Measurements from ENCODE around the gene MPIG6B.
A peak's percentile ranks its signal among the peaks of the same experiment; 100 is the strongest.

DNA sequence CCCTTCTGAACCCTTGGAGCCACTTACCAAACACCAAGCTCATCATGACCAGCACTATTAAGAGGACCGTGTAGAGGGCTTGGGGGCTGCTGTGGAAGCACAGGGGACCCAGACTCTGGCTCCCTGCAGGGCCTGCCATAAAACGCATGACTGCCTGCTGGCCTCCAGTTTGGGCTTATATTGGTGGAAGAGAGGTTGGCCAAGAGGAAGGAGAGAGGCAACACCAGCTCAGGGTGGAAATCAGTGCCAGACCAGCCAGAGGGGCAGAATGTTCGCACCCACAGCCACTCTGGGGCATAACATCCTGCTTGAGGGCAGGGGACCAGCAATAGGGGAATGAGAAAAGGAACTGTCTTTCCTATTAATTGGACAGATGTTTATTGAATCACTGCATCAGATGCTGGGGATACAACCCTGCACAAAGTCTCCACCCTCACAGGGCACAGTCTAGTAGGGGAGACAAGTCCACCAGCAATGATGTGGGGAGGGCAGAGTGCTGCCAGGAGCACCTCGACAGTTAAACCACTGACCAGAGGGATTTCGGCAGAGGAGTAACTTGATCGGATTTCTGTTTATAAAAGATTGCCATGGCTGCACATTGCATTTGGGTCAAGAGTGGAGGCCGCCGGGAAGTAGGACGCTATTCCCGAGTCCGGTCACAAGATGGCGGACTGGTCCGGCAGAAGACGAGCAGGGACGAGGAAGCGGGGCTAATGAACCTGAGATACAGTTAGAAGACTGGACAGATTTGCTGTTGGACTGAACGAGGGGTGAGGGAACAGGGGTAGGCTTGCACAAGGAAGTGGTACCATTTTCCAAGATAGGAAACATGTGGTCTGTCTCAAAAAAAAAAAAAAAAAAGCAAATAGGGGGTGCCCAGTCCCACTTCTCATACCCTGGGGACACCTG is 42.7 kb upstream of the MPIG6B start, which contains the start of gene LY6G5C:
- TF ChIP-seq EZH2phosphoT487 (IDR thresholded peaks at IDR 0.05; ENCODE audit: low read length) (no peak), CTCF (IDR thresholded peaks at IDR 0.05; ENCODE audit: low read length) (peak; percentile 64), EZH2 (optimal IDR thresholded peaks at IDR 0.05; ENCODE audit: low read depth, low read length) (no peak)

Data from MM.1S (cell line).